HG03575 (cell line): ENCODE results near the gene LRSAM1.

Source experiments
- ATAC-seq: cut with Tn5 transposase; IDR thresholded peaks from one replicate; pipeline ENCODE4 v1.9.1; 2021; ENCODE audit not compliant: unreplicated experiment, insufficient number of reproducible peaks, low FRiP score; ENCODE audit errors: extremely low read depth

The LRSAM1 gene

GRCh38 chr9:127490535-127491230 is 39.4 kb downstream of the LRSAM1 start:
- ATAC-seq, result no peak

GRCh38 chr9:127491516-127491915 is 40.2 kb downstream of the LRSAM1 start:
- ATAC-seq, result no peak

GRCh38 chr9:127492616-127493015 is 41.3 kb downstream of the LRSAM1 start:
- no peak for ATAC-seq

GRCh38 chr9:127493592-127494303 is 42.4 kb downstream of the LRSAM1 start:
- ATAC-seq, result no peak

- ATAC-seq, result no peak
Measured at GRCh38 chr9:127494304-127494702, 43.0 kb downstream of the LRSAM1 start.

- no peak for ATAC-seq
Measured at GRCh38 chr9:127495884-127496555, 44.7 kb downstream of the LRSAM1 start.

GRCh38 chr9:127496974-127497373 is 45.7 kb downstream of the LRSAM1 start:
- no peak for ATAC-seq

- ATAC-seq, result no peak
Measured at GRCh38 chr9:127497656-127498290, 46.5 kb downstream of the LRSAM1 start.

- no peak for ATAC-seq
Measured at GRCh38 chr9:127498298-127498697, 47.0 kb downstream of the LRSAM1 start.

- ATAC-seq, result no peak
Measured at GRCh38 chr9:127500399-127500798, 49.1 kb downstream of the LRSAM1 start.

GRCh38 chr9:127500862-127501261 is 49.6 kb downstream of the LRSAM1 start:
- no peak for ATAC-seq

GRCh38 chr9:127501821-127502343 is 50.6 kb downstream of the LRSAM1 start:
- ATAC-seq, result no peak

GRCh38 chr9:127502706-127503378 is 51.5 kb downstream of the LRSAM1 start:
- ATAC-seq, result no peak

- no peak for ATAC-seq
Measured at GRCh38 chr9:127503379-127503921, 52.1 kb downstream of the LRSAM1 start.

GRCh38 chr9:127503947-127504886 is 52.9 kb downstream of the LRSAM1 start:
- ATAC-seq, result no peak

GRCh38 chr9:127504887-127505251 is 53.6 kb downstream of the LRSAM1 start:
- no peak for ATAC-seq

GRCh38 chr9:127505396-127506116 is 54.2 kb downstream of the LRSAM1 start:
- no peak for ATAC-seq
